Suppressor macrophage treated with lipopolysaccharide for 1 hour (primary cell): Measurements from ENCODE around the gene TMEM9B.
"Not testable (repeated sequence)": the region's sequence is repeated elsewhere in the genome, so short reads cannot be mapped to it uniquely, and the experiment has no call there.

Source experiments
- DNase-seq, 3 donors: peaks; one replicate each; pipeline ENCODE4 v3.0.0-alpha.2; 2020 to 2022

TMEM9B gene

DNA sequence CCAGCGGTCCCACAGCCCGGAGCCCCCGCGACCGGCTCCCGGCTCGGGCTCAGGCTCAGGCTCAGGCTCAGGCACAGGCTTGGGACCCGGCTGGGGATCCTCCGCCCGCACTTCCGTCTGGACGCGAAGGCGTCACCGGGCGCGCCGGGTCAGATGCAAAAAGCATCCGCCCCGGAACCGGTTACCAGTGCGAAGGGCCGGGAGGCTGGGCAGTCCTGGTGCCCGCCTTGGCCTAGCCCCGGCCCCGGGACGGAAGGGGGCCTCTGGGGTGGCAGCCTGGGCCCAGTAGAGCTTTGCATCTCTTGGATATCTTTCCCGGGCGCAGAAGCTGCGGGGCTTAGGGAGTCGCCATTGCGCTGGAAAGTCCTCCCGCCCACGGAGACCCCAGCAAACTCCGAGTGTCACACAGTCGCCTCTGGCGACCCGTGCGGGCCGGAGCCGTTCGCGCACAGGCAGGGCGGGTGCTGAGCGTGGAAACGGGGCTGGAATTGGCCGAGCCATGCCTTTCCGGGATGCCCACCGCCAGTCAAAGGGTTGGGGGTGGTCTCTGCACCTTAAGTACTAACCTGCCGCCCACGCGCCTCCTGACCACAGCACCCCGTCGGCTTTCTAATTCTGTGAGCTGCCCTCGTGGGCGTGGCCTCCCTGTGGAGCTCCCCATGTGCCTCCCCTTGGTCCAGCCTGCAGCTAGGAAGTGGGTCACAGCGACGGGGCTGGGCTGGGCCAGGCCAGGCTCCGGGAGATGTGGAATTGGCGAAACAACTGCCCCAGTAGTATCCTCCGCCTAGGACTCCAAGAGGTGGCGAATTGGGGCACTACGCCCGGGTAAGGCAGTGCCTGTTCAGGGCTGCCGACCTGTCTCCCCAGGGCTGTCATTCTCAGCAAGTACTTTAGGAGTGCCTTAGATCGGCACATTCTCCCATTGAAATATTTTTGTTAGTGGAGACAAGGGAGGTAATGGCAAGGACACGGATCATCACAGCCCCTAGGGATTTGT, at the start of gene TMEM9B:
TMEM9B (minus strand) TSS at position 119 of the 997 bp plus-strand sequence. CDS start 129 bp downstream, outside the sequence.
- peak; percentile 92 to 96 (median 96) for DNase-seq

DNA sequence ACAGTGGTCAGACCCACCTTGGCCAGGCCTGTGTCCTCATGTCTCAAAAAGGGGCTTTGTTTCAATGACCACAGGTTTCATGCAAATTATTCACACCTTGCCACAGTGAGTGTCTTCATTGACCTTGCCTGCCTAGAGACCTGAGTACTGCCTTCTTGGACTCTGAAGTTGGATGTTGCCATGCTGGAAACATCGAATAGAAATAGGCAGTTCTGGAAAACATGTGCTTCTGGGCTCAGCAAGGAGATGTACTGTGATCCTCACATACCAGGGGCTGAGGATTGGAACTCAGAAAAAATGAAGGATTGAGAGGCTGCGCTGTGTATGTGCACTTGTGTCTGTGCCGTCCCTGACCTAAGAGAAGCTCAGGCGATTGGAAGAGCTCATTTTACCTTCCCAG, 49.1 kb upstream of the TMEM9B start:
- DNase-seq, result no peak

DNA sequence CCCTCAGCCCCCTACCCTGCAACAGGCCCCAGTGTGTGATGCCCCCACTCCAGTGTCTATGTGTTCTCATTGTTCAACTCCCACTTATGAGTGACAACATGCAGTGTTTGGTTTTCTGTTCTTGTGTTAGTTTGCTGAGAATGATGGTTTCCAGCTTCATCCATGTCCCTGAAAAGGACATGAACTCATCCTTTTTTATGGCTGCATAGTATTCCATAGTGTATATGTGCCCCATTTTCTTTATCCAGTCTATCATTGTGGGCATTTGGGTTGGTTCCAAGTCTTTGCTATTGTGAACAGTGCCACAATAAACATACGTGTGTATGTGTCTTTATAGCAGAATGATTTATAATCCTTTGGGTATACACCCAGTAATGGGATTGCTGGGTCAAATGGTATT, 45.3 kb upstream of the TMEM9B start:
- DNase-seq, result not testable (repeated sequence)

DNA sequence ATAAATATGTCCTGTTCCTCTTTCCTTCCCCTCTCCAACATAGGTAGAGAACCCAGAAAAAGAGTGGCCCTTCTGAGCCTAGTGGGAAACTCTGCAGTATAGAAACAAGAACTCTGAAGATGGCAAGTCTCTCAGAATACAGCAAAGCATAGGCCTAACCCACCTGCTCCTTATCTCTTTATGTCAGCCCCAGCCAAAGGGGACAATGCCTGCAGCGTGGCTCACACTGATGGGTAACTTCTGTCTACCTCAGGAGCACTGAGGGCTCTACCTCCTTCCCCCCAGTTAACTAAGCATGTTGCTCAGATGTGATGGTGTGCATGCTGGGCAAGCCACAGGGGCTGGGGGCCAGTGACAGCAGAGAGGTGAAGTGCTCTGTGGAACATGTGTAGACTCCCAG, 44.4 kb upstream of the TMEM9B start:
- DNase-seq, result no peak

DNA sequence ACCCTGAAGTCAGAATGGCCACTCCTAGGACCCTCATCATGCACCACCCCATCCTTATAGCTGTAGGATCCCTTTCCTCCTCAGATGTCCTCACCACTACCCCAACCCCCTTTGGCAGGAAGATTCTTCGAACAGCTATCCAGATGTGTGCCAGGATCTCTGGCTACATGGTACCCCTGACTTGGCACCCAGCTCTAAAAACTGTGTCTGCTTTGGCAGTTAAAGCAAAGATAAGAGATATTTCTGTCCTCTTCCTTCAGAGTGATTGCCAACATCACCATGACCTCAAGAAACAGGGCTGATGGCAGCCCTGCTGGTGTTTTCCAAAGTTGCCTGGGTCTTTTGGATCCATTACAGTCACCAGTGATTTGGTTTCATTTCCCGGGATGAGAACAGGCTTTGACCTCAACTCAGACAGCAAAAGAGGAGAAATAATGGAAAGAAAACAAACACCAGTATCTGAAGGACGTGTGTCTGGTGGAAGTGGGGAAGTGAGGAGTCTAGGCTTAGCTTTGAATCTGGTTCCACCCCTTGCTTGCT, 43.8 kb upstream of the TMEM9B start:
- DNase-seq, result peak in 2 of 3 donors; percentile 49 to 66

DNA sequence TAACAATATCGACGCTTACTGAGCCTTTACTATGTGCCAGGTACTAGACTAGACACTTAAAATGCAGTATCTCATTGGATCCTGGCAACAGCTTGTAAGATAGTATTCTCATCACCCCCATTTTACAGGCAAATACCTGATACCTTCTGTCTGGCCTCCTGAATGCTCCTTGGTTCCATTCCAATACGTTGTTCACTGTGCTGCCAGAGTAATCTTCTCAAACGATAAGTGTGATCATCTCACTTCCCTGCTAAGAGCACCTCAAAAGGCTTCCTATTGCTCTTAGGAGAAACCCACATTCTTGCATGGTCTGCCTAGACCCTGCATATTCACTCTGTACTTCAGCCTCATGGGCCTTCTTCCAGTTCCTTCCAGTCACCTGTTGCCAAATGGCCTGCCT, 40.8 kb upstream of the TMEM9B start:
- DNase-seq, result no peak

DNA sequence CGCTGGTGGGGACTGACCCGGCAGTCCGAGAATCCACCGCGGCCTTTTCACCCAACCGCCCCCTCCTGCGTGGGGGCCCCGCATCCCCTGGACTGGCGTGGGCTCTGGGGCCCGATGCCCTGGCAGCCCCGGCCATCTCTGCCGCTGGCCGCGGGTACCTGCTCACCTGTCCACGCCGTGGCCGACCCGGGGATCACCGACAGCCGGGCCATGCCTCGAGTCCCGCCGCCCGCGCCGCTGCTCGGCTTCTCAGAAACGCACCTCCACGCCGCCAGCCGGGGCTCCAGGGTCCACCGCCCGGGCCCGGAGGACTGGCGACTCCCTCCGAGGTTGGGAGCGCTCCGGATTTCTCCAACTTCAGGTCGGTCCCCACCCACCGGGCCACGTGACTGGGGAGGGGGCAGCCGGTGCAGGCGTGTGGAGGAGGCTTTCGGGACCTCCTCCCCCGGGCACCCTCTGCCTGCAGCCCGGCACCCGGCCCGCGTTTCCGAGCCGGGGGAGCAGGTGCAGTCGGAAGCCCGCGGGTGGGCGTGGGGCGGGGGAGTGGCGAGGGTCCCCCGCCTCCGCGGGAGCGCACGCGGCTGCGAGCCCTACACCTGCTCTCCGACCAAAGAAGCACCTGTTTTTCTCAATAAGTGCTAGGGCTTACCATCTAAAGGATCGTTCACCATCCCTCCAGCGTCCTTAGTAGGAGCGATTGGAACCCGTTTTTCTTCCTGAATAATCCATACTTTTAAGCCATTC, 40.1 kb upstream of the TMEM9B start:
- no peak for DNase-seq

DNA sequence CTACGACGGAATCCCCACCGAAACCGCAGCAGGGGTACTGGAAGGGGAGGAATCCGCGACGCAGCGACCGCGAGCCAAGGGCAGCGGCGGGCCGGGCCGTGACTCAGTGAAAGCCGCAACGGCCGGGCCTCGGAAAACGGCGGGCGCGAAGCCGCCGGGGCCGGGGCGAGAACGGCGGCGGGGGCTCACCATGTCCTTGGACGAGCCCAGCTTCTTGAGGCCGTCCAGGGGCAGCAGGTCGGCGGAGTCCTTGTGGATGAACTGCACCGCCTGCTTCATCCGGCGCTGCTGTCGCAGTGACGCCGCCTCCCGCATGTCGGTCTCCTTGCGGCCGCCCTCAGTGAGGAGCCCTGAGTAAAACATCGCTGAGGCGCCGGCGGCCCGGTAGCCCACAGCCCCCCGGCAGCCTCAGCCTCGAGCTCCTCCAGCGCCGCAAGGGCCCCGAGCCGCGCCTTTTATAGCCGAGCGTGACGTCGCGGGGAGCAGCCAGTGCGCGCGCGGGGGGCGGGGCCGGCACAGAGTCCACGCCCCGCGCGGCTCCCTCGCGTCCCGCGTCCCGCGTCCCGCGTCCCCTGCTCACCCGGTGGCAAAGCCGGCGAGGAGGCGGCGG, 39.4 kb upstream of the TMEM9B start, which contains the start of gene NRIP3:
NRIP3 (minus strand) TSS at position 429 of the 610 bp plus-strand sequence; CDS start at position 363, 66 bp downstream.
- peak; percentile 79 to 93 (median 90) for DNase-seq

DNA sequence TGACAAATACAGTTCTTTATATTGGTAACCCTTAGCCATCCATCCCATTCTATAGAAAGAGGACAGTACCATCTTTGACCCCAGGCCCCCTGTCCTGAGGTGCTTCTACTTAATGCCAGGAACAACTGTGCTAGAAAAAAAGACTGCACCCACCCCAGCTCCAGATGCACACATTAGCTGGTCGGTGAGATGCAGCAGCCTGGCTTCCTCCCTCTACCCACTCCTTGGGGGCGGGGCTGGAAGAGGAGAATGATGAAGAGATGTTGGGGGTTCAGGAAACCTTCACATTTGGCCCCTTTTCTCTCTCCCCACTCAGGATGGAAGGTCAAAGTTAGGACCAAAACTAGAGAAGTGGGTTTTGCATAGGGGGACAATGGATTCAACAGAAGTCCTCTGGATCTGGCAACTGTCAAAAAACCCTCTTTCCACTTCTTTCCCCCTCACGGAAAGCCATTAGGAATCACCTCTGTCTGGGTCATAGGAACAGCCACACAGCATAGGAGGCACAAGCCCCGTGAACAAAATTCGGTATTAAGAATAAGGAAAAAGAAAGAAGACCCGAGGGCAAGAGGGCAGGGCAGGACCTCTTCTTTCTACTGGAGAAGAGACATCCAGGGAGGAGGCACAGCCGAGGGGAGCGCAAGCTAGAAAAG, 38.8 kb upstream of the TMEM9B start:
- DNase-seq, result peak; percentile 47 to 66 (median 54)

DNA sequence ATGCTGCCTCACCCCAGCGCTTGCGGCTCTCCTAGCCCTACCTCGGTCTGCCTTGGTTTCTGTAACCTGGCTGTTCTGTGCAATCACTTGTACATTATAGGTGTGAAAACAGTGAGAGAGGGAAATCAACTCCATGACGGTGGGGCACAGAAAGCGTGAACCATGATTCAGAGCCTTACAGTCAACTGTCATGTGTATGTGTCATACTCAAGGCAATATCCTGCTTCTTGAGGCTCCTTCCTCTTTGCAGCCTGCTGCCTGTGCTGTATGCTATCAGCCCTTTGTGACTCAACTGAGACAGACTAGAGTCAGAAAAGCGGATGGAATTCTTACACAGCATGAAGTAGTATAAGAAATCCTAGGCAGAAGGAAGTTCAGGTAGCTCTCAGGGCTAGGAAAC, 37.5 kb upstream of the TMEM9B start:
- DNase-seq, result peak; percentile 89 to 97 (median 96)

DNA sequence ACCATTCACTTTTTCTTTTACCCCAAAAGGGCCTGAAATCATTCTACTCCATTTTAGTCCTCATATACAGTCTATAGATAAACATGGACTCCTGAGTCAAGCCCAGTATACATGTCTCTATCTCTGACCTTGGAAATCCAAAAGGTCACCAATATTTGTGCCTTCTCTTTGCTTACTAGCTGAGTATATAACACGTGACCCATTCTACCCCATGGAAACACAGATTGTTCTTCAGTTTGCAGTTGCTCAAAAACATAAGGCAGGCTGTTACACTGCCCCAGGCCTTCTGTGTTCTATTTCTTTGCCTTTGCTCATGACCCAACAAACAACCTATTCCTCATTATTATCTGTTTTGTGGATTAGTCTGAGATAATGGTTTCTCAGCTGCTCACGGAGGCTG, 33.8 kb upstream of the TMEM9B start:
- DNase-seq, result no peak

DNA sequence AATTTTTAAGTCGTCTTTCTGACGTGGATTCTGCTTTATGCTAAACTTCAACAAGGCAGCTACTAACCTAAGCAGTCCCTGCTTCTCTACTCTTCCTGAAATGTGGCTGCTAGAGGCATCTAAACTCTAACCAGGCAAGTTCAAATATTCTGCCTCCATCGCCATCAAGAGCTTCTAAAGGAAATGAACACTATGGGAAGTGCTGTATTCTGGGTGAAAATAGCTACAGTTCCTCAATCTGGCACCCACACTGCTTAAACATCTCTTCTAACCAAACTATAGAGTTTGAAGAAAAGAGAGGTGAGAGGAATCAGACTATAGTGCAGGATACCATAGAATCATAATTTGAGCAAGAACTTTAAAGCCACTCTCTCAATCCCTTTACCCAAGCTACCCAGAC, 33.2 kb upstream of the TMEM9B start:
- peak; percentile 19 to 50 (median 40) for DNase-seq

DNA sequence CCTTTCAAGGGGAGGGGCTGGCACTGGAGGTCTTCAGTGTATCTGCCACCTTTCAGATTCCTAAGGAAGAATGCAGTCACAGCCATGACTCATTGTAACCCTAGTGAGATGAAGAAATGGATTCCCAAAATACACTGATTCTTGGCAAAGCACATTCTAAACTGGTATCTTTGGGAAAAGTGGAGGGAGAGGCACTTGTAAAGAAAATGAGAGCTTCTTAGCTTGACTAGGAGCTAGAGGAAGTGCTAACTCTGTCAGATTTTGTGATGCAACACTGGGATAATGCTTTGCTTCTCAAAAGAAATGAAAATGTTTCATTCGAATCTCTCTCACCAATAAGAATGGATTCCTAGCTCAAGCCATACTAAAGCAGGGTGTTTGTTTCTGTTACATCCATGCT, 25.2 kb upstream of the TMEM9B start:
- peak; percentile 38 to 66 (median 63) for DNase-seq

DNA sequence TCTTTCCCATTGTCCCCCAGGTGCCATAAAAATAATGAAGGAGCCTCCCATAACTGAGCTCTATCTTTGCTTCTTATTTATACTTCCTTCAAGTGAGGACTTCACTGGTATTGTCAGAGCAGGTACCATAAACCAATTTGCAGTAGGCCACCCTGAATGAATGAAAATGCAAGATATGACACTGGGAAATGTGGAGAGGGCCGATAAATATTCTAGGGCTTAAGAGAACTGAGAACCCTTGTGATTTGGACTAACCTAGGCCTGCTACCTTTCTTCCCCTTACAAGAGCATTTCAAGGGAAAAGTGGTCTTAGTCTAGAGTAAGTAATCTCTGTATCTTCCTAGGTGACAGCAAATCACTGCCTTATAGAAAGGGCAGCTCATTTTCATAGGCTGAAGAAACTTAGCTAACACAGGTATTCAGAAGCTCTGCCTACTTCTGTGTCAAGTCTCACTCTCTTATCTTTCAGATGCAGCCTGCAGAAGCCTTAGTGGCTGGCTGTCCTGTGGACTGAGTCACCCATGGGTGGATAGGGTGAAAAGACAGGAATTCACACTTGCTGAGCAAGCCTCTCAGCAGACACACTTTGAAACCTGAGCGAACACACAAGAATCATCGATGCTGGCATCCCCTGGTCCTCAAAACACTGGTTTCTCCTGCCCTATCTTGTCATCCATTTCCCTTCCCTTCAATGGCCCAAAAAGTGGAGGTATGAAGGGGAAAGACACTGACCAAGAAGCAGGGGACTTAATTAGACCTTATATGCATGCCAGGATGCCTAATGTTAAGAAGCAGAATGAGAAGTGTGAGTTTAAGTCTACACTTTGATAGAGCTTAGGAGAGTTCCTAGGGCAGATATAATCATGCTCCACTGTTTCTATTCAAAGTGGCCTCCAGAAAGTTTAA, 24.3 kb upstream of the TMEM9B start:
- DNase-seq, result no peak

DNA sequence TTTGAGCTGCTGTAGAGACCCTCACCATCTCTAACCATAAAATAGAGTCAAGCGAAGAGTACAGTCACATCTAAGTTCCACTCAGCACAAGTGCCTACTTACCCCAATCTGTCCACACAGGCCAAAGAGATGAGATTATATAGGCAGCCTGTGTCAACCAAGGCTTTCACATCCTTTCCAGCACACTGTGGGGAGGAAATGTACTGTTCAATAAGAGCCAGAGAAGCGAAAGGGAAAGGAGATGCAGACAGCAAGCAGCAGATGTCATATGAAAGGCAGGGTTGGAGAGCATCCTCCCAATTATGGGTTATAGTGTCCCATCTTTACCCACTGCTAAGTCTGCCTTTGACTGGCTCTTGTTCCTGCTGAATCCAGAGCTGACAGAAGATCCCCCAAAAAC, 23.2 kb upstream of the TMEM9B start:
- no peak for DNase-seq

DNA sequence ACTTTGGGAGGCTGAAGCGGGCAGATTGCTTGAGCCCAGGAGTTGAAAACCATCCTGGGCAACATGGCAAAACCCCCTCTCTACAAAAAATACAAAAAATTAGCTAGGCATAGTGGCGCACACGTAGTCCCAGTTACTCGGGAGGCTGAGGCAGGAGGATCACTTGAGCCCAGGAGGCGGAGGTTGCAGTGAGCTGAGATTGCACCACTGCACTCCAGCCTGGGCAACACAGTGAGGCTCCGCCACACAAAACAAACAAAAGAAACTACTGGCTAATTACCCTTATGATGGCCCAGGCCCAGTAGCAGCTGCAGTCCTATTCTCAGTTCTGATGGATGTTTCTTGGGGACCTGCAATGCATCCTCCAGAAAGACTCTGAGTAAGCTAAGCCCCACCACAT, 22.5 kb upstream of the TMEM9B start:
- not testable (repeated sequence) for DNase-seq

DNA sequence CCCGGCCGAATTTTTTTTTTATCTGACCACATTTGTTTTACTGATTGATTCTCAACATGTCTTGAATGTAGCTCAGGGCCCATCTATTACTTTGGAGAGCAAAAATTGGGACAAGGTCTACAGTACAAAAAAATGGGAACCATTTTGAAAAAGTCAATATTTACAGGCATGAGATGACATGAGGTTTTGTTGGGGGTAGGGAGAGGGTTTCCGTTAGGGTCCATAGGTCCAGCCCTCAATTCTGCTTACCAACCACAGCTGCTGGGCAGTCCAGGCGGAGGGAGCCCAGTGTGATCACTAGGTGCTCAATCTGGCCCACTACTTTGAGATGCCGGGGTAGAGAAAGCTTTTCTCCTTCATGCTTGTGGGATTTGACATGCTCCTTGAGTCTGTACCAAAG, 21.2 kb upstream of the TMEM9B start:
- no peak for DNase-seq

DNA sequence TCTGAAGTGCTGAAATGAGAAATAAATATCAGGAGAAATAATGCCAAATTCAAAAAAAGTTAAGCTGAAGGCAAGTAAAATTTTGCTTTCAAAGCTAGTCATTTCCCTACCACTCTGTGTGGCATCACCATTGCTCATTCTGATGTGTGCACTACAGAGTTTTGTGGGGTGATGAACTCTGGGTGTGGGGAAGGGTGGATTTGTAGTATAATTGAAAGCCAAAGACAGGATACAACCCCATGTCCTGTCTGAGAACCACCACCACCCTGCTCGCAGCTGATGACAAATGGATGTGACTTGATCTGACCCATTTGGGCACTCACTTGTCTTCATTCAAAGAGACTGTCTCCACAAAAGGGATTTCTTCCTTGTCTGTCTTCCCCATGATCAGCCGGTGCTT, 19.3 kb upstream of the TMEM9B start:
- no peak for DNase-seq

DNA sequence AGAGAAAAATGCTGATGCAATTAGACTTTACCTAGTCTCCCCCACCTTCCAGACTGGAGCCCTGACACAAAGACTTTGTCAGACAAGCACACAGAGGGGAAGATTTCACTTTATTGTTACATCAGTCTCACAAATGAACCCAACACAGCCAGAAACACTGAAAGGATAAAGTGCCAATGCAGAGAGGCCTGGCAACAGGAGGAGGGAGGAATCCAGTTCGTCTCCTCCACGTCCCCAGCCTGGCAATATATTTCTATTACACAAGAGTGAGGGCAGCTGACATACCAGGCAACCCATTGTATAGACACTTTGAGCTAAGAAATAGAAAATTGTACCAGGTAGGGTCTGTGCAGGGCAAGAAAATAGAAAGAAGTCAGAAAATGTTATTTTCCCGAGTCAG, 16.2 kb upstream of the TMEM9B start:
- no peak for DNase-seq

DNA sequence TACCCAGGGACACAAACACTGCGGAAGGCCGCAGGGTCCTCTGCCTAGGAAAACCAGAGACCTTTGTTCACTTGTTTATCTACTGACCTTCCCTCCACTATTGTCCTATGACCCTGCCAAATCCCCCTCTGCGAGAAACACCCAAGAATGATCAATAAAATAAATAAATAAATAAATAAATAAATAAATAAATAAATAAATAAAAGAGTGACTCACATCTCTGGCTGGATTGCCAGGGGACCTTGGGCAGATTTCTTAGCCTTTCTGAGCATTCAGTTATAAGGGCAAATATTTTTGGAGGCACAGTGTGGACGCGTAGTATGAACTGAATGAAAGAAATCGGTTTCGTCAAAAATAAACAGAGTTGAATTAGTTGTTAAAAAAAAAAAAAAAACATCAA, 15.1 kb upstream of the TMEM9B start:
- DNase-seq, result not testable (repeated sequence)

DNA sequence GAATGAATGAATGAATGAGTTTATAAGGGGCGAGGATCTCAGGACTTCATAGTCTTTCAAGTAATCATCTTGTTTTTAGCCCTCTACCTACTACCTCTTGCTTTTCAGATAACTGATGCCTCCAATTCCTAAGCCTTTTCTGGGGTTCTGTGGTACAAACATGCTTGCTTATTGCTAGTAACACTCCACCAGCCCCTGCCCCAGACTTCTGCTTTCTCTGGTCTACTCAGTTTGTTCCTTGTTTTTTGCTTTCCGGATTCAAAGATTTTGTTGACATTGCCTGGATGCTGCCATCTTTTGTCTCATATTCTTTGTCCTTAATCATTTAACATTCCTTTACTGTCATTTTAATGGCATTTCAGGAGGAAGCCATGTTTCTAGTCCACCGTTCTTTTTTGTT, 8.9 kb upstream of the TMEM9B start:
- peak in 2 of 3 donors; percentile 30 to 50 for DNase-seq
